CD14-positive monocyte (primary cell): ENCODE results near the gene SLC37A4. TPM values are rescaled to one million over a fixed set of nuclear protein-coding genes. Genes with fewer than 3 reads are reported as not detected.
A peak's percentile ranks its signal among the peaks of the same experiment; 100 is the strongest.

Source experiments
- DNase-seq, 3 donors: peaks; one replicate each; pipeline ENCODE4 v3.0.0-alpha.2; 2011 to 2022
- H2AFZ ChIP-seq: 2 replicates; pipeline ENCODE4 v1.6.0; 2012; ENCODE audit warnings: mild to moderate bottlenecking, low read depth, low read length, inconsistent platforms; ENCODE audit not compliant: insufficient read depth, poor library complexity, severe bottlenecking
- H3K27ac ChIP-seq, 2 donors: 1 replicate in 1 of 2; 2 replicates in 1 of 2; pipeline ENCODE4 v1.5.1; 2012 to 2013; ENCODE audit warnings: low read length in 2 of 2, control low read depth in 1 of 2, inconsistent platforms in 1 of 2, low read depth in 1 of 2, mild to moderate bottlenecking in 1 of 2
- H3K27me3 ChIP-seq, 2 donors: one replicate each; pipeline versions ENCODE4 v1.6.0 to v1.6.1; 2011 to 2013; ENCODE audit warnings: low read length in 2 of 2; ENCODE audit not compliant: control insufficient read depth in 2 of 2, insufficient read depth in 2 of 2
- H3K36me3 ChIP-seq, 2 donors: replicated peaks in 1 of 2; 1 replicate in 1 of 2; 2 replicates in 1 of 2; pipeline versions ENCODE4 v1.5.1 to v1.6.1; 2012 to 2013; ENCODE audit warnings: low read length in 2 of 2, control low read depth in 1 of 2, inconsistent platforms in 1 of 2, mild to moderate bottlenecking in 1 of 2; ENCODE audit not compliant: insufficient read depth in 2 of 2, control insufficient read depth in 1 of 2
- H3K4me1 ChIP-seq, 2 donors: 1 replicate in 1 of 2; 2 replicates in 1 of 2; pipeline versions ENCODE4 v1.5.1 to v1.6.1; 2012 to 2013; ENCODE audit warnings: low read length in 2 of 2, control low read depth in 1 of 2, inconsistent platforms in 1 of 2, mild to moderate bottlenecking in 1 of 2, moderate library complexity in 1 of 2; ENCODE audit not compliant: insufficient read depth in 2 of 2, control insufficient read depth in 1 of 2
- H3K4me2 ChIP-seq: replicated peaks from 2 replicates; pipeline ENCODE3; 2012; ENCODE audit warnings: low read length, moderate library complexity, mild to moderate bottlenecking; ENCODE audit not compliant: poor library complexity, severe bottlenecking; ENCODE audit errors: extremely low read depth
- H3K4me3 ChIP-seq, 3 experiments: fragments of 200-600 bp in 1 of 3; sonication (generic) in 1 of 3; replicated peaks in 1 of 3; 1 replicate in 2 of 3; 2 replicates in 1 of 3; pipeline ENCODE4 v1.5.1; 2011 to 2013; ENCODE audit warnings: low read length in 3 of 3, mild to moderate bottlenecking in 3 of 3, control low read depth in 2 of 3, low read depth in 2 of 3, inconsistent platforms in 1 of 3, moderate library complexity in 1 of 3
- H3K79me2 ChIP-seq: 2 replicates; pipeline ENCODE4 v1.6.0; 2012; ENCODE audit warnings: mild to moderate bottlenecking, control low read depth, inconsistent platforms, low read length, moderate library complexity; ENCODE audit not compliant: insufficient read depth
- H3K9ac ChIP-seq: 2 replicates; pipeline ENCODE4 v1.6.0; 2017; ENCODE audit warnings: low read length, mild to moderate bottlenecking; ENCODE audit not compliant: insufficient read depth, poor library complexity, severe bottlenecking
- H3K9me3 ChIP-seq, 2 donors: replicated peaks in 1 of 2; 1 replicate in 1 of 2; 2 replicates in 1 of 2; pipeline versions ENCODE4 v1.5.1 to v1.6.1; 2012 to 2013; ENCODE audit warnings: low read length in 2 of 2, control low read depth in 1 of 2; ENCODE audit not compliant: control insufficient read depth in 1 of 2, insufficient read depth in 1 of 2
- H4K20me1 ChIP-seq: 2 replicates; pipeline ENCODE4 v1.6.0; 2012; ENCODE audit warnings: mild to moderate bottlenecking, low read length, control low read depth, moderate library complexity; ENCODE audit not compliant: insufficient read depth
- H3K27ac Mint-ChIP-seq, 7 donors: one replicate each; pipeline ENCODE4 v1.8.0; 2020; ENCODE audit warnings: mild to moderate bottlenecking in 7 of 7, mixed read lengths in 7 of 7, moderate library complexity in 6 of 7, inconsistent platforms in 2 of 7
- H3K27me3 Mint-ChIP-seq, 3 donors: one replicate each; pipeline ENCODE4 v1.8.0; 2021 to 2022; ENCODE audit warnings: low read depth in 3 of 3, mild to moderate bottlenecking in 3 of 3, mixed read lengths in 3 of 3, moderate library complexity in 3 of 3, inconsistent platforms in 1 of 3
- H3K36me3 Mint-ChIP-seq, 2 donors: one replicate each; pipeline ENCODE4 v1.8.0; 2020; ENCODE audit warnings: mixed read lengths in 2 of 2, inconsistent platforms in 1 of 2, mild to moderate bottlenecking in 1 of 2
- H3K4me1 Mint-ChIP-seq: one replicate; pipeline ENCODE4 v1.8.0; 2020; ENCODE audit warnings: mild to moderate bottlenecking, mixed read lengths
- H3K4me3 Mint-ChIP-seq, 2 donors: one replicate each; pipeline ENCODE4 v1.8.0; 2020; ENCODE audit warnings: mild to moderate bottlenecking in 2 of 2, mixed read lengths in 2 of 2, moderate library complexity in 1 of 2
- H3K9me3 Mint-ChIP-seq, 7 donors: one replicate each; pipeline ENCODE4 v1.8.0; 2020 to 2022; ENCODE audit warnings: mixed read lengths in 7 of 7, mild to moderate bottlenecking in 6 of 7, moderate library complexity in 6 of 7, inconsistent platforms in 2 of 7
- WGBS: methylation state at CpG from one replicate; pipeline ENCODE4 v1.1.5; 2013; ENCODE audit warnings: missing lambda C conversion rate; ENCODE audit not compliant: insufficient coverage; 5-methylcytosine and 5-hydroxymethylcytosine counted together
- intact Hi-C, 2 donors: fragments of 100-400 bp; cut with micrococcal nuclease; formaldehyde crosslinking; loops; one replicate each; pipeline versions ENCODE4 v1.15.0 to v1.15.1; 2023
- polyA plus RNA-seq, 3 donors: library from polyadenylated mRNA; depleted of rRNA in 1 of 3; unstranded in 2 of 3; stranded (reverse) in 1 of 3; fragments of 300-500 nt in 2 of 3; fragments of >200 nt in 1 of 3; fragmentation: Illumina TruSeq in 2 of 3; gene quantifications; 1 replicate in 2 of 3; 2 replicates in 1 of 3; pipeline ENCODE4 v1.2.3, GENCODE V29; 2012 to 2021
- TF ChIP-seq, protein P1 (sequence below): fragments of 200-600 bp; IDR thresholded peaks from one replicate; pipeline ENCODE4 v1.8.0; 2022; ENCODE audit warnings: antibody characterized with exemption, mild to moderate bottlenecking

SLC37A4 gene
- polyA plus RNA-seq, 3 donors, result 5.9 to 8.0 (median 7.2) TPM

DNA sequence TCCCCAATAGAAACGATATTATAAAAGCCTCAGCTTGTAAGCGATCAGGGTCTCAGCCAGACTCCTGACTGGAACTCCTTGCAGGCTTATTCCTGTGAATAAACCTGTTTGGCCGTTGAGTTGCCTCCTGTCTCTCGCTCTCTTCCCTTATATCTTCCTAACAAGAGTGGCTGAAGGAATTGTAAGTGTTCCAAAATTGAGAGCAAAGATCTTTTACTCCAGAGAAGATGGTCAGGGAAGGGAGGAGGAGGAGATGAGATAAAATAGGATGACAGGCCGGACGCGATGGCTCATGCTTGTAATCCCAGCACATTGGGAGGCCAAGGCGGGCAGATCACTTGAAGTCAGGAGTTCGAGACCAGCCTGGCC, 1.2 kb upstream of the SLC37A4 start:
- Histone ChIP-seq H3K9me3 (no peaks in the 10 kb centered on the region), H3K4me3 (no peak overlapping the region), H3K4me2 (no peak overlapping the region), H3K27me3 (no peaks in the 10 kb centered on the region), H4K20me1 (no peaks in the 10 kb centered on the region), H2AFZ (peak overlapping the region; percentile 51), H3K9ac (no peak overlapping the region), H3K79me2 (peaks cover 3% of the 10 kb centered on the region), H3K36me3 (no peaks in the 10 kb centered on the region), H3K27ac (no peak overlapping the region), H3K4me1 (peaks cover 8 to 15% of the 10 kb centered on the region in 2 donors)
- Mint-ChIP-seq H3K4me1 (peaks cover 16% of the 10 kb centered on the region), H3K36me3 (peaks cover 5 to 8% of the 10 kb centered on the region in 2 donors), H3K4me3 (no peak overlapping the region), H3K27ac (no peak overlapping the region), H3K9me3 (no peaks in the 10 kb centered on the region), H3K27me3 (peaks cover 0 to 2% (median 0%) of the 10 kb centered on the region in 3 donors)
- intact Hi-C loops, result loop anchor here (2.0 to 5.0 kb wide), 2 partner anchors 25 to 35 kb away; partner anchors contain the start of genes CENATAC (in 1 of the 2) and HYOU1 (in 1 of the 2)
- no peak for DNase-seq
- WGBS, result 100% methylated on average over 3 of the region's 9 CpGs
- TF ChIP-seq, protein P1, sequence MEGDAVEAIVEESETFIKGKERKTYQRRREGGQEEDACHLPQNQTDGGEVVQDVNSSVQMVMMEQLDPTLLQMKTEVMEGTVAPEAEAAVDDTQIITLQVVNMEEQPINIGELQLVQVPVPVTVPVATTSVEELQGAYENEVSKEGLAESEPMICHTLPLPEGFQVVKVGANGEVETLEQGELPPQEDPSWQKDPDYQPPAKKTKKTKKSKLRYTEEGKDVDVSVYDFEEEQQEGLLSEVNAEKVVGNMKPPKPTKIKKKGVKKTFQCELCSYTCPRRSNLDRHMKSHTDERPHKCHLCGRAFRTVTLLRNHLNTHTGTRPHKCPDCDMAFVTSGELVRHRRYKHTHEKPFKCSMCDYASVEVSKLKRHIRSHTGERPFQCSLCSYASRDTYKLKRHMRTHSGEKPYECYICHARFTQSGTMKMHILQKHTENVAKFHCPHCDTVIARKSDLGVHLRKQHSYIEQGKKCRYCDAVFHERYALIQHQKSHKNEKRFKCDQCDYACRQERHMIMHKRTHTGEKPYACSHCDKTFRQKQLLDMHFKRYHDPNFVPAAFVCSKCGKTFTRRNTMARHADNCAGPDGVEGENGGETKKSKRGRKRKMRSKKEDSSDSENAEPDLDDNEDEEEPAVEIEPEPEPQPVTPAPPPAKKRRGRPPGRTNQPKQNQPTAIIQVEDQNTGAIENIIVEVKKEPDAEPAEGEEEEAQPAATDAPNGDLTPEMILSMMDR, result no peak

DNA sequence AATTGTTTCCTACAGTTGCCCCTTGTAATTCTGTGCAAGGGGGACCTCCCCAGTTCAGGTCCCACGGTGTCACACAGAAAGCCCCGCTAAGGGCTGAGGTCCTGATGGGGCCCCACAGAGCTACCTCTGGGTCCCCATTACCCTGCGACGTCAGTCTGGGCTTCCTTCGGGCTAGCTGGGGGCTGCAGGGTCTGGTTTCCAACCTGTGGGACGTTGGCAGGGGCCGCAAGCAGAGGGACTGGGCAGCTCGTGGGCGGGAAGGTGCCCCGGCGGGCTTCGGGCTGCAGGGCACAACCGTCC, 698 bp downstream of the SLC37A4 start:
- peaks cover 3% of the 10 kb centered on the region for H3K79me2 ChIP-seq
- H3K4me2 ChIP-seq, result peak overlapping the region; percentile 99
- no peaks in the 10 kb centered on the region for H3K9me3 ChIP-seq
- H2AFZ ChIP-seq, result peak overlapping the region; percentile 100
- H4K20me1 ChIP-seq, result no peaks in the 10 kb centered on the region
- peaks cover 6 to 16% of the 10 kb centered on the region in 2 donors for H3K36me3 ChIP-seq
- peak overlapping the region in 1 of 7 donors; percentile 63 for H3K27ac Mint-ChIP-seq
- no peaks in the 10 kb centered on the region for H3K27me3 ChIP-seq
- intact Hi-C loops, result loop anchor here (1.0 to 5.0 kb wide), 3 partner anchors 10 to 33 kb away; partner anchors contain the start of genes CENATAC (in 1 of the 2) and HYOU1 (in 1 of the 2)
- peaks cover 16% of the 10 kb centered on the region for H3K4me1 Mint-ChIP-seq
- peak overlapping the region; percentile 76 to 97 (median 84) for H3K4me3 ChIP-seq
- 3% methylated on average over 13 of the region's 13 CpGs for WGBS
- TF ChIP-seq, protein P1, result no peak
- H3K4me1 ChIP-seq, result peaks cover 8 to 15% of the 10 kb centered on the region in 2 donors
- no peak overlapping the region for H3K27ac ChIP-seq
- no peaks in the 10 kb centered on the region for H3K9me3 Mint-ChIP-seq
- peak overlapping the region; percentile 81 to 85 for H3K4me3 Mint-ChIP-seq
- no peaks in the 10 kb centered on the region for H3K27me3 Mint-ChIP-seq
- H3K36me3 Mint-ChIP-seq, result peaks cover 16 to 17% of the 10 kb centered on the region in 2 donors
- H3K9ac ChIP-seq, result peak overlapping the region; percentile 59
- DNase-seq, result no peak
